Measurements from ENCODE around the gene GDF11.
A peak's percentile ranks its signal among the peaks of the same experiment; 100 is the strongest.

GDF11 gene

DNA sequence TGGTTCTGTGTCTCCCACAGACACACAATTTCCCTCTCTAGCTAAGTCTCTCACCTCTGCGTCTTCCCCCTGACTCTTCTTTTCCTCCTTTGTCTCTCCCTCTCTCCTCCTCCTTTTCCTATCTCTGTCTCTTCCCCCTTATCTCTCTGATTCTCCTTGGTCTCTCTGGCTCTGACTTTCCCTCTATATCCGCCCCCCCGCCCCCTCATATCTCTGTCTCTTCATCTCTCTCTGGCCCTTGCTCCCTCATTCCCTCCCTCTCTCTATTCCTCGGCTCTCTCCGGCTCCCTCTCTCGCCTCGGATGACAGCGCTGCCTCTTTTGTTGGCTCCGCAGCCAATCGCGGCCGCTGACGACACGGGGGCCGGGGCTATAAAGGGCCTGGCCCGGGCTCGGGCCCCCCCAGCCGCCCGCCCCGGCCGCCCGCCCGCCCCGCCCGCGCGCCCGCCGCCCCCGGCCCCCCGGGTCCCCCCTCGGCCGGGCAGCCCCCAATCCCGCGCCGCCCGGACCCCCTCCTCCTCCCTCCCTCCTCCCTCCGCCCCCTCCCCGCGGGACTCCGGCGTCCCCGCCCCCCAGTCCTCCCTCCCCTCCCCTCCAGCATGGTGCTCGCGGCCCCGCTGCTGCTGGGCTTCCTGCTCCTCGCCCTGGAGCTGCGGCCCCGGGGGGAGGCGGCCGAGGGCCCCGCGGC is at the start of gene GDF11:
TSS of gene GDF11 (plus strand) at position 404 of the 687 bp plus-strand sequence. CDS start at position 599, 195 bp downstream.
- peak in 49 of 51 donors; percentile 23 to 91 (median 75) for DNase-seq

GRCh38 chr12:55693323-55694187 is 49.4 kb upstream of the GDF11 start:
- no peak for DNase-seq

- DNase-seq, result no peak
Observed at GRCh38 chr12:55694188-55694515, 48.8 kb upstream of the GDF11 start.

- DNase-seq, result no peak
Observed at GRCh38 chr12:55694651-55695050, 48.3 kb upstream of the GDF11 start.

DNA sequence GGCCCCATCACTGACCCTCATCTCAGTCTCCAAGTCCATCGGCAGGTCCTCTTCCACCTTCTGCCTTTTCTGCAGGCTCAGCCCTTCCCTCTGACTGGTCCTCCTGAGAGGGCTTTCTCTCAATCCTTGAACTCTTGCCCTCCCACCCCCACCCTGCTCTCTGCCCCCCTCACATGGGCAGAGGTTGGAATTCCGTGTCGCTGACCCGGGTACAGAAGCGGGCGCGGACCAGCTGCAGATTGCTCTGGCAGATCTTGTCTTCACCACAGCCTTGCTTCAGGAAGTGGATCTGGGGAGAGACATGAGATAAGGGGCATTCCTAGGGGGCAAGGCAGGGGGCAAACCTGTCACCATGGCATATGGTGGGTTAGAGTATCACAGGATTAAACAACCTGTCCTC is 47.6 kb upstream of the GDF11 start:
- no peak for DNase-seq

GRCh38 chr12:55696141-55696540 is 46.8 kb upstream of the GDF11 start:
- no peak for DNase-seq

GRCh38 chr12:55696796-55697462 is 46.0 kb upstream of the GDF11 start:
- DNase-seq, result no peak

DNA sequence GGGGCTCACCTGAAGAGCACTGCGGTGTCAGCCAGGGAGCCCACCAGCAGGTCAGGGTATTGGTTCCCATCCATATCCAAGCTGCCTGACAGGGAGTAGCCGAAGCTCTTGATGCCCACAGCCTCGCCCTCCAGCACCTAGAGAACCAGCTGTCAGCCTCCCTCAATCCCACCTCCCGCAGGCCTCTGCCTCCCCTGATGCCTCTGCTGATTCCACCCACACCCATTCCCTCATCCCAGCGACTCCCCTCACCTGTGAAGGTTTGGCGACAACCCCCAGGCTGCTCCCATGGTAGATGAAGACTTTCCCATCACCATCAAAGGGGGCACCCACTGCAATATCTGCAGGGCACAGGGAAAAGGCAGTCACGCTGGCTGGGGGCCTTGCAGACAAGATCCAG is 45.2 kb upstream of the GDF11 start:
- no peak for DNase-seq

DNA sequence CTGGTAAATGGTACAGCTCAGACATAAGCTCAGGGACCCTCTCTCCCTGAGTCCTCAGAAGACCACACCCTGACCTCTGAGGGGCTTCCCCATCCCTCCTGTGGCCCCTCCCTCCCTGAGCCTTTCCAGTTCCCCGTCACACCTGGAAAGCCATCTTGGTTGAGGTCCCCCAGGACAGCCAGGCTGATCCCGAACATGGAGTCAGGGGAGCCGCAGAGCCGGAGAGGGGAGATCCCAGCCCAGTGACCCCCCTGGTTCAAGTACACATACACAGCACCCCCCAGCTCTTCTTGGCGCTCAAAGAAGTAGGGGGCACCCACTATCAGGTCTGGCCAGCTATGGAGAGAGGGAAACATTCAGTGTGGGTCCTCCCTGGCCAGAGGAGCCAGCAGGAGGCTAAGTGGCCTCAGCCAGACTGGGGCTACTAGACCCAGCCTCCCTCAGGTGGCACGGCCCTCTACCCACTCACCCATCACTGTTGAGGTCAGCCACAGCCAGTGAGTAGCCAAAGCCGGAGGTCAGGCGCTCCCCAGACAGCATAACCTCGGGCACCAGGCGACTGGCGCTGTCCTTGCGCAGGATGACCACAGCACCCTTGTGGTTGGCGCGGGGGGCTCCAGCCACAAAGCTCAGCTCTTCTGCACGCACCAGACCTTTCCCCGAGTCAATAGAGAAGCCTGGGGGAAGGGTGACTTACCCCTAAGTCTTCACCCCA is 44.5 kb upstream of the GDF11 start:
- DNase-seq, result no peak

GRCh38 chr12:55698965-55699364 is 44.0 kb upstream of the GDF11 start:
- no peak for DNase-seq

- DNase-seq, result no peak
Observed at GRCh38 chr12:55699471-55700055, 43.4 kb upstream of the GDF11 start.

- DNase-seq, result no peak
Observed at GRCh38 chr12:55700255-55701018, 42.5 kb upstream of the GDF11 start.

- no peak for DNase-seq
Observed at GRCh38 chr12:55702861-55703260, 40.1 kb upstream of the GDF11 start.

DNA sequence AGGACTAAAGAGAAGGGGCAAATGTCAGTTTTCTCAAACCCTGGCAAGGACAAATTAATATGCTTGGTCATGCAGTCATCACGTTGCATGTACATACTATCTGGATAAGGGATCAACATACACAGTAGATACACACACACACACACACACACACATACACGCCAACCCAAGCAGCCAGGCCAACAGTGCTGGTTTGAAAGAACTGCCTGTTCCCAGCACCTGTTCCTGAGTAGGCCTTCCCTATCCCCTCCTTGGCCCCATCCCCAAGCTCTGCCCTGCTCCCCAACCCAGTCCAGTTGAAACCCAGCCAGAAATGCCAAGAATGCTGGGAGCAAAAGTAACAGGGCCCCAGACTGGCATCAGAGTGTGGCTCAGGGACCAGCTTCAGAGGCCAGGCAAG is 39.6 kb upstream of the GDF11 start:
- peak in 17 of 51 donors; percentile 8 to 59 (median 27) for DNase-seq

- DNase-seq, result peak in 8 of 51 donors; percentile 9 to 46 (median 20)
Observed at GRCh38 chr12:55703901-55704761, 38.8 kb upstream of the GDF11 start.

- peak in 4 of 51 donors; percentile 16 to 37 (median 26) for DNase-seq
Observed at GRCh38 chr12:55704824-55705718, 37.9 kb upstream of the GDF11 start.

DNA sequence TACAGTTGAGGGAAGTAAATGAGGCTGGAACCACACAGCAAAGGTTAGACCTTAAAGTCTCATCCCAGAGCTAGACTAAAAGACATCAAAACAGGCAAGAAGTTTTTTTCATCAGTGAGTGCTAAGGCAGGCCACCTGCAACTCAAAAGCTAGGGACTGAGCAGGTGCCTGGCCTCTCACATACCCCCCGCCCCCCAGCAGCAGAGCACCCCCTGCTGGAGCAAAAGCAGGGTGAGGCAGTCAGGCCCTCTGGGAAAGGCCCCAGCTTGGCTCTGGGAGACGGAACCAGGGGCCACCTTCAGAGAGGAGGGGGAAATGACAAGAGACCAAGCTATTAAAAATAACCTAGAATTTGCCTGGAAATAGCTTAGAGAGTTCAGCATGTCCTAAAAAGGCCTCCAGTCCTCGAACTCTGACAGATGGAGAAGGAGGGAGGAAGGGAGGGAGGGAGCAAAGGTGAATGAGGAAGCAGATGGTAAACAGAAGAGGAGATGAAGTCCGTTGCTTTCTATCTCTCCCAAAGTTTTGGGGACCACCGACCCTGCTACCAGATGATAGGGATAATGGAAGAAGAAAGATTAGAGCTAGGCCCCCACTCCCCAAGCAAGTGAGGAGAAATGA is 37.0 kb upstream of the GDF11 start:
- DNase-seq, result peak in 1 of 51 donors; percentile 3

Measured in hypothalamus (tissue), 51 donors.